SK-N-SH (cell line): ENCODE results near the gene HNRNPH3. TPM values are rescaled to one million over a fixed set of nuclear protein-coding genes. Genes with fewer than 3 reads are reported as not detected.

ENCODE experiments used
- CTCF ChIA-PET: fragments of 300-600, 350-600 bp; formaldehyde crosslinking; extraction: SDS; loops from one replicate; lab custom pipeline; 2021; lab: Yijun Ruan, JAX
- POLR2A ChIA-PET: fragments of 350-600 bp; sonication (Branson Sonifier 250); formaldehyde crosslinking; extraction: SDS; loops from one replicate; lab custom pipeline; 2020; ENCODE audit warnings: antibody characterized with exemption, inconsistent platforms; lab: Yijun Ruan, JAX
- DNase-seq: peaks from one replicate; pipeline ENCODE4 v3.0.0; 2012
- H2AFZ ChIP-seq: fragments of 200-600 bp; sonication (generic); 2 replicates; pipeline ENCODE4 v1.8.1; 2016; ENCODE audit warnings: antibody characterized with exemption, mild to moderate bottlenecking, low read depth
- H3F3A ChIP-seq: fragments of 200-600 bp; sonication (generic); replicated peaks from 2 replicates; pipeline ENCODE3; 2016; ENCODE audit warnings: antibody characterized with exemption, mild to moderate bottlenecking; ENCODE audit not compliant: insufficient read depth
- H3K27ac ChIP-seq, 2 experiments: fragments of 200-500 bp in 1 of 2; fragments of 200-600 bp in 1 of 2; sonication (Bioruptor generic) in 1 of 2; sonication (generic), shearing (Covaris generic) in 1 of 2; 2 replicates each; pipeline versions ENCODE4 v1.5.1 to v1.6.1; 2014 to 2016; ENCODE audit warnings: low read depth in 2 of 2, inconsistent platforms in 1 of 2, low read length in 1 of 2, mild to moderate bottlenecking in 1 of 2, mixed read lengths in 1 of 2
- H3K27me3 ChIP-seq: fragments of 200-600 bp; sonication (generic), shearing (Covaris generic); 2 replicates; pipeline ENCODE4 v1.6.1; 2016; ENCODE audit warnings: mixed run types; ENCODE audit not compliant: insufficient read depth
- H3K36me3 ChIP-seq, 2 experiments: fragments of 200-500 bp in 1 of 2; fragments of 200-600 bp in 1 of 2; sonication (Bioruptor generic) in 1 of 2; sonication (generic) in 1 of 2; replicated peaks in 1 of 2; 2 replicates each; pipeline versions ENCODE3 to v1.5.1; 2014 to 2016; ENCODE audit warnings: low read length in 1 of 2, mild to moderate bottlenecking in 1 of 2; ENCODE audit not compliant: insufficient read depth in 2 of 2, control insufficient read depth in 1 of 2
- H3K4me1 ChIP-seq, 2 experiments: fragments of 200-500 bp in 1 of 2; fragments of 200-600 bp in 1 of 2; sonication (Bioruptor generic) in 1 of 2; sonication (generic), shearing (Covaris generic) in 1 of 2; 2 replicates each; pipeline versions ENCODE4 v1.5.1 to v1.6.1; 2014 to 2016; ENCODE audit warnings: low read depth in 1 of 2, low read length in 1 of 2, mixed run types in 1 of 2; ENCODE audit not compliant: insufficient read depth in 2 of 2, control insufficient read depth in 1 of 2
- H3K4me2 ChIP-seq: fragments of 200-600 bp; sonication (generic), shearing (Covaris generic); 2 replicates; pipeline ENCODE4 v1.6.1; 2017; ENCODE audit warnings: mixed run types
- H3K4me3 ChIP-seq, 2 experiments: fragments of 200-500 bp in 1 of 2; fragments of 200-600 bp in 1 of 2; sonication (Bioruptor generic) in 1 of 2; sonication (generic), shearing (Covaris generic) in 1 of 2; 2 replicates each; pipeline versions ENCODE4 v1.5.1 to v1.8.1; 2014 to 2016; ENCODE audit warnings: low read depth in 2 of 2, inconsistent platforms in 1 of 2, low read length in 1 of 2, mild to moderate bottlenecking in 1 of 2, mixed read lengths in 1 of 2, moderate library complexity in 1 of 2
- H3K79me2 ChIP-seq: fragments of 200-600 bp; sonication (generic); 2 replicates; pipeline ENCODE4 v1.8.1; 2017; ENCODE audit warnings: mild to moderate bottlenecking; ENCODE audit not compliant: insufficient read depth
- H3K9ac ChIP-seq: fragments of 200-600 bp; sonication (generic); 2 replicates; pipeline ENCODE4 v1.6.1; 2017; ENCODE audit warnings: mixed run types
- H3K9me2 ChIP-seq: fragments of 200-600 bp; sonication (generic); 2 replicates; pipeline ENCODE4 v1.6.1; 2017; ENCODE audit warnings: mixed run types
- H3K9me3 ChIP-seq: fragments of 200-600 bp; sonication (generic); 2 replicates; pipeline ENCODE4 v1.6.1; 2017; ENCODE audit warnings: mixed run types, mild to moderate bottlenecking, moderate library complexity
- H4K20me1 ChIP-seq: fragments of 200-600 bp; sonication (generic); 2 replicates; pipeline ENCODE4 v1.6.1; 2017; ENCODE audit warnings: mild to moderate bottlenecking, mixed run types; ENCODE audit not compliant: insufficient read depth
- EP300 ChIP-seq, 2 experiments: IDR thresholded peaks; 2 replicates each; pipeline versions ENCODE4 v1.4.0 to v1.6.1; 2012; ENCODE audit warnings: borderline replicate concordance in 1 of 2, low read depth in 1 of 2, low read length in 1 of 2
- EZH2phosphoT487 ChIP-seq: fragments of 200-600 bp; sonication (generic); IDR thresholded peaks from 2 replicates; pipeline ENCODE4 v1.6.1; 2017; ENCODE audit warnings: low read depth, mixed run types, mild to moderate bottlenecking, antibody characterized with exemption, moderate library complexity, borderline replicate concordance
- FOSL2 ChIP-seq: IDR thresholded peaks from 2 replicates; pipeline ENCODE4 v1.4.0; 2012; ENCODE audit warnings: low read depth, mild to moderate bottlenecking, moderate library complexity, borderline replicate concordance
- FOXJ3 ChIP-seq: sonication (generic); formaldehyde crosslinking; IDR thresholded peaks from 2 replicates; pipeline ENCODE4 v1.5.1; 2020; ENCODE audit warnings: mild to moderate bottlenecking, missing genetic modification reagents
- FOXM1 ChIP-seq: IDR thresholded peaks from 2 replicates; pipeline ENCODE4 v1.4.0; 2012; ENCODE audit warnings: low read depth, mild to moderate bottlenecking
- MAX ChIP-seq: IDR thresholded peaks from 2 replicates; pipeline ENCODE4 v1.4.0; 2012; ENCODE audit warnings: low read depth
- MXI1 ChIP-seq: IDR thresholded peaks from 2 replicates; pipeline ENCODE4 v1.6.1; 2012; ENCODE audit warnings: mild to moderate bottlenecking, low read depth, low read length, improper control_type of control experiment
- NFIC ChIP-seq: IDR thresholded peaks from 2 replicates; pipeline ENCODE4 v1.4.0; 2012; ENCODE audit warnings: borderline replicate concordance
- NRF1 ChIP-seq: IDR thresholded peaks from 2 replicates; pipeline ENCODE4 v1.6.1; 2012; ENCODE audit warnings: low read depth, mild to moderate bottlenecking, low read length
- RCOR1 ChIP-seq: fragments of 150-350 bp; IDR thresholded peaks from 2 replicates; pipeline ENCODE4 v1.6.1; 2017; ENCODE audit warnings: antibody characterized with exemption, low read length
- REST ChIP-seq: IDR thresholded peaks from 2 replicates; pipeline ENCODE4 v1.6.1; 2012; ENCODE audit warnings: mild to moderate bottlenecking, low read depth, low read length, moderate library complexity
- RXRA ChIP-seq: IDR thresholded peaks from 2 replicates; pipeline ENCODE4 v1.4.0; 2012; ENCODE audit warnings: low read depth, mild to moderate bottlenecking, borderline replicate concordance
- TAF1 ChIP-seq: IDR thresholded peaks from 2 replicates; pipeline ENCODE4 v1.6.1; 2012; ENCODE audit warnings: low read depth, mild to moderate bottlenecking, low read length, moderate library complexity, borderline replicate concordance
- TCF12 ChIP-seq: IDR thresholded peaks from 2 replicates; pipeline ENCODE4 v1.4.0; 2012
- USF1 ChIP-seq: IDR thresholded peaks from 2 replicates; pipeline ENCODE4 v1.4.0; 2012; ENCODE audit warnings: low read depth, borderline replicate concordance
- USF2 ChIP-seq: fragments of 150-350 bp; IDR thresholded peaks from 2 replicates; pipeline ENCODE4 v1.6.1; 2017; ENCODE audit warnings: antibody characterized with exemption, low read length, low read depth, borderline replicate concordance
- YY1 ChIP-seq: IDR thresholded peaks from 2 replicates; pipeline ENCODE4 v1.4.0; 2012; ENCODE audit warnings: low read depth, mild to moderate bottlenecking
- ZBTB33 ChIP-seq: IDR thresholded peaks from 2 replicates; pipeline ENCODE4 v1.4.0; 2012; ENCODE audit warnings: low read depth, borderline replicate concordance
- WGBS: methylation state at CpG from one replicate; pipeline ENCODE4 v1.1.6; 2017; ENCODE audit warnings: low lambda C conversion rate; 5-methylcytosine and 5-hydroxymethylcytosine counted together
- polyA plus RNA-seq, 3 experiments: library from polyadenylated mRNA; depleted of rRNA; stranded (reverse); fragments of >200 nt; gene quantifications; 2 replicates each; pipeline ENCODE4 v1.2.3, GENCODE V29; 2012

HNRNPH3 gene
- polyA plus RNA-seq, 1 of the 3 experiments (the other 2 are of a cell fraction), result 73.0 TPM

GRCh38 chr10:68315582-68315981 lies 16.3 kb upstream of the HNRNPH3 start:
- 61% methylated on average over 1 of the region's 1 CpG for WGBS
- Histone ChIP-seq H3K9me3 (peaks cover 7% of the 10 kb centered on the region), H3F3A (no peaks in the 10 kb centered on the region), H3K27me3 (no peaks in the 10 kb centered on the region), H3K36me3 (no peaks in the 10 kb centered on the region), H3K9ac (no peak overlapping the region), H3K4me2 (no peak overlapping the region)
- POLR2A ChIA-PET, result no interaction called here
- no peak for DNase-seq
- no peak for TF ChIP-seq MAX
- TF ChIP-seq ZBTB33, result no peak
- no peak for TF ChIP-seq USF2
- no peak for TF ChIP-seq RXRA
- no peak for TF ChIP-seq USF1
- no peak for TF ChIP-seq FOSL2
- no peak for TF ChIP-seq TAF1
- no peak for TF ChIP-seq FOXM1
- TF ChIP-seq MXI1, result no peak
- TF ChIP-seq, all 33 proteins: peak for 0
- no peaks in the 10 kb centered on the region for H4K20me1 ChIP-seq
- no peak overlapping the region for H3K4me3 ChIP-seq
- no peak overlapping the region for H3K27ac ChIP-seq
- no peaks in the 10 kb centered on the region for H3K4me1 ChIP-seq
- H2AFZ ChIP-seq, result no peak overlapping the region
- no peaks in the 10 kb centered on the region for H3K9me2 ChIP-seq
- CTCF ChIA-PET, result interaction anchor here (1.8 kb wide), 1 partner anchor 8 kb away, joined by 5 read pairs; no protein-coding TSS in a partner anchor
- no peaks in the 10 kb centered on the region for H3K79me2 ChIP-seq

GRCh38 chr10:68318331-68319059 lies 13.4 kb upstream of the HNRNPH3 start:
- peaks cover 7% of the 10 kb centered on the region for H3K9me3 ChIP-seq
- POLR2A ChIA-PET, result no interaction called here
- TF ChIP-seq REST, result no peak
- TF ChIP-seq TCF12, result no peak
- TF ChIP-seq EP300 (IDR thresholded peaks at IDR 0.05; ENCODE audit: borderline replicate concordance in 1 of 2, low read depth in 1 of 2, low read length in 1 of 2), result no peak
- TF ChIP-seq FOSL2, result no peak
- no peak for TF ChIP-seq YY1
- no peak for TF ChIP-seq FOXJ3 (CRISPR knock-in tag)
- no peak for TF ChIP-seq EZH2phosphoT487
- no peak for TF ChIP-seq MAX
- no peak for TF ChIP-seq NRF1
- TF ChIP-seq RCOR1, result no peak
- TF ChIP-seq NFIC, result no peak
- no peak for TF ChIP-seq RXRA
- H3K36me3 ChIP-seq, result no peaks in the 10 kb centered on the region
- no peak overlapping the region for H3K9ac ChIP-seq
- no peak overlapping the region for H3K4me2 ChIP-seq
- H3K27ac ChIP-seq, result no peak overlapping the region
- H3K79me2 ChIP-seq, result no peaks in the 10 kb centered on the region
- no peaks in the 10 kb centered on the region for H3K9me2 ChIP-seq
- H3K4me1 ChIP-seq, result no peaks in the 10 kb centered on the region
- no peak for DNase-seq
- H2AFZ ChIP-seq, result no peak overlapping the region
- CTCF ChIA-PET, result interaction anchor here (0.5 to 1.3 kb wide), 2 partner anchors 23 to 107 kb away, joined by 3 to 4 read pairs; no protein-coding TSS in a partner anchor
- no peak overlapping the region for H3K4me3 ChIP-seq
- 77% methylated on average over 1 of the region's 1 CpG for WGBS
- no peaks in the 10 kb centered on the region for H3K27me3 ChIP-seq
- no peaks in the 10 kb centered on the region for H4K20me1 ChIP-seq
- H3F3A ChIP-seq, result no peaks in the 10 kb centered on the region
